ENCODE data around the gene PLA2G4E.

The PLA2G4E gene

GRCh38 chr15:41932511-41933289, 88.1 kb downstream of the PLA2G4E start:
- peak overlapping the region; percentile 0 for H3K9ac ChIP-seq (ENCODE audit: insufficient read length, low read depth)
- H3K4me1 ChIP-seq (ENCODE audit: insufficient read depth, insufficient read length): peaks cover 9% of the 10 kb centered on the region
- no peaks in the 10 kb centered on the region for H3K27me3 ChIP-seq (ENCODE audit: insufficient read depth, insufficient read length)
- H3K9me3 ChIP-seq (ENCODE audit: insufficient read depth, low read length): no peaks in the 10 kb centered on the region
- peaks cover 25% of the 10 kb centered on the region for H3K36me3 ChIP-seq (ENCODE audit: insufficient read depth, insufficient read length, low read length)
- TF ChIP-seq SUZ12 (IDR thresholded peaks at IDR 0.05; ENCODE audit: extremely low read depth, insufficient read depth, insufficient read length) (no peak), YY1 (IDR thresholded peaks at IDR 0.05; ENCODE audit: insufficient read depth, insufficient read length) (no peak), ZNF274 (IDR thresholded peaks at IDR 0.05; ENCODE audit: low read depth, low read length) (no peak)
- DNase-seq (ENCODE audit: low read depth, low spot score): no peak
- no peak overlapping the region for H3K4me3 ChIP-seq (ENCODE audit: insufficient read length, low read depth)

- Histone ChIP-seq H3K4me1 (ENCODE audit: insufficient read depth, insufficient read length) (peaks cover 9% of the 10 kb centered on the region), H3K36me3 (ENCODE audit: insufficient read depth, insufficient read length, low read length) (peaks cover 20% of the 10 kb centered on the region), H3K9ac (ENCODE audit: insufficient read length, low read depth) (no peak overlapping the region), H3K9me3 (ENCODE audit: insufficient read depth, low read length) (no peaks in the 10 kb centered on the region), H3K4me3 (ENCODE audit: insufficient read length, low read depth) (no peak overlapping the region), H3K27me3 (ENCODE audit: insufficient read depth, insufficient read length) (no peaks in the 10 kb centered on the region)
- no peak for DNase-seq (ENCODE audit: low read depth, low spot score)
- TF ChIP-seq SUZ12 (IDR thresholded peaks at IDR 0.05; ENCODE audit: extremely low read depth, insufficient read depth, insufficient read length): no peak
These were observed 88.7 kb downstream of the PLA2G4E start for GRCh38 chr15:41932101-41932500.

Data from NT2/D1 (cell line).